ENCODE results near the gene MTUS2.
A peak's percentile ranks its signal among the peaks of the same experiment; 100 is the strongest.
"Not testable (repeated sequence)": the region's sequence is repeated elsewhere in the genome, so short reads cannot be mapped to it uniquely, and the experiment has no call there.

The MTUS2 gene

GRCh38 chr13:29319451-29319850, 499.3 kb downstream of the MTUS2 start:
- DNase-seq (ENCODE audit: low spot score): no peak

DNA sequence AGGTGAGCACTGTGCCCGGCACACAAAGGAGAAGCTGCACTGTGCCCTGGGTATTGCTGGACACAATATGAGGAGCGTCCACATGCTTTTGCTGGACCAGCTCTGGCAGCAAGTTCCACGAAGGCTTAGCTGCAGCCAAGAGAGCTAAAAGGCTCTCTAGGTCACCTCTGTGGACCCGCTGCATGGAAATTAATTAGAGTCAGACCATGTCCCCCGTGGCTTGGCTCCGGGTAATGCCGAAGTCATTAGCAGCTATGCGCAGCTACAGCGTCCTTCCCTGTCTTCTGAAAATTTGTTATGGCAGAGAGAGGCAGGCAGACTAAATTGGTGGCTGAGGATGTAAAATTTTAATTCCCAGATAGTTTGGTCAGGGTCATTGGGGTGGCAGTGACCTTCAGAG, 503.8 kb downstream of the MTUS2 start:
- no peak for DNase-seq (ENCODE audit: low spot score)

DNA sequence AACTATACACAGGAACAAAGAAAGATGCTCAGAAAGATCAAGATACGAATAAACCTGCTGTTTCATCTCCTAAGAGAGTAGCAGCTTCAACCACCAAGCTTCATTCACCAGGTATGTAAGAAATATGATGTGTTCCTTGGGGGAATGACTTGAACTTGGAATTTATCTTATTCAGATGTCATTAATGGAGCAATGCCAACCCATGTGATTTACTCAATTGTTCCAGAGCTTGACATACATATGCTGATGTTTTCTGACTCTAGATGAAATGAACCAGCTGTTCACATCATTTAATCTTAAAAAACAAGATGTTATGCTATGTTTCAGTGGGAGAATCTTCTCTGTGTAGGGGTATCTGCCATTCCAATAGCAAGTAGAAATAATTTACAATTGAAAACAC, 504.5 kb downstream of the MTUS2 start:
- DNase-seq (ENCODE audit: low spot score): no peak

DNA sequence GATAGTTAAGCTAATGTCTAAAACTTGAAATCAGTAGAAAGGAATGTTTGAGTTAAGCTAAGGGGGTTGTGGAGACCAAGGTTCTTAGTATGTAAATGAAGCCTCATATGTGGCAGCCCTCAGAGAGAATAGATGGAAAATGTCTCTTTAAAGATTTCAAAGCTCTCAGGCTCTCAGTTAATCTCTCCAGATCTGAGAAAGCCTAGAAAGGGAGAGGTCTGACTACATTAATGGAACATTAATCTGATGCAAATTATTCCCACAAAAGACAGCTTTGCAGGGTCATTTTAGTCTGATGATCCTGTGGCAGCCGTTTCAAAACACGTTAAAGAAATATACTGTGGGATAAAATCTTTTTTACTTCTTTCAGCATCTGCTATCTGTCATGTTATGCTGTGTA, 508.4 kb downstream of the MTUS2 start:
- no peak for DNase-seq (ENCODE audit: low spot score)

GRCh38 chr13:29336356-29336755, 516.2 kb downstream of the MTUS2 start:
- no peak for DNase-seq (ENCODE audit: low spot score)

DNA sequence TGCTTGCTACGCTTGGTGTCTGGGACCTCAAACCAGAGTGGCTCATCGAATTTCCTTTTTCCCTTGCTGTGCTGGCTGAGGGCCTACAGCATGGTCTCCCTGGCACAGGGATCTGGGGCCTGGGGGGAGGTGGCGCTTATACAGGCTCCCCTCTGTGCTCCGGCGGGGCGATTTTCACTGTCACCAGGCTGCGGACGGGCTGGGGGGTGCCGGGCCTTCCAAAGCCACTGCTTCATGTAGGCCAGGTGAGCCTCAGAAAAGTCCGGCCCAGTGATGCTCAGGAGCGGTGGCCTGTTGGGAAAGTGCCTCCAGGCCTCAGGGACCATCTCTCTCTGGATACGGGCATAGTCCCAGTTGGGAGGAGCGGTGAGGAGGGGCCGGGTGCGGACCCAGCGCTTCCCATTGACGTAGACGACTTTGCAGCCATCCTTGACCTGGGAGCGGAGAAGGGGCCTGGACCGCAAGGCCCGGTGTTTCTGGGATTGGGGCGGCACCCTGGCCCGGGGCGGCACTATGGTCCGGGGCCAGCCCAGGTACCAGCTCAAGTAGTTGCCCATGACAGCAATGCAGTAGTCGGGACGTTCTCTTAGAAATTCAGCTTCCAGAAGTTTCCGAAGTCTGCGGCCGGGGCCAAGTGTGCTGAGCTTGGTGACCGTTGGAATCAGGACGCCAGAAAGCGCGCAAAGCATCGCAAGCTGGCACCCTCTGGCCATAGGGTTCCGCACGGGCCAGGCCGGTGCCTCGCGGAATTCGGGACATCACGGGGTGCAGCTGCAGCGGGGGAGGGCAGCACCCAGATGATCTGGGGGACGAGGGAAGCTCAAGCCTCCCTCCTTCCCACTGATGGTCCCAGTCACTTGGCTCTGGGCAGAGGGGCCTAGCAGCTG, 519.5 kb downstream of the MTUS2 start:
- DNase-seq (ENCODE audit: low spot score): no peak

GRCh38 chr13:29345860-29346582, 525.9 kb downstream of the MTUS2 start:
- DNase-seq (ENCODE audit: low spot score): not testable (repeated sequence)

DNA sequence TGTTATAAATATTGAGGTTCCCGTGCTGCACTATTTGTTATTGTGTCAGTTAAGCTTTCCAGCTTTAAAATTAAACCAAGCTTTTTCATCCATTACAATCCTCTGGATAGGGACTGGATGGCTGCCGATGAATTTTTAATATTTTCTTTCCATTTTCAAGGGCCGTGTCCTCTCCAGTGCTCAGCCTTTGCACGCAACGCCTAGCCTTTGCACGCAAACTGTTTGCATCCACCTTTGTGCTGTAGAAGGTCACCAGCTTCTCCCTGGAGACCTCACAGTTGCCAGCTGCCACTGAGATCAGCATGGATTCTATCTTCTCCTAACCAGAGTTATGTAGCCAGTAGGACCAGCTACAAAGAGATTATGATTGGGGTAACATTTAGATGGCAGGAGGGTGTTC, 534.9 kb downstream of the MTUS2 start:
- DNase-seq (ENCODE audit: low spot score): no peak

DNA sequence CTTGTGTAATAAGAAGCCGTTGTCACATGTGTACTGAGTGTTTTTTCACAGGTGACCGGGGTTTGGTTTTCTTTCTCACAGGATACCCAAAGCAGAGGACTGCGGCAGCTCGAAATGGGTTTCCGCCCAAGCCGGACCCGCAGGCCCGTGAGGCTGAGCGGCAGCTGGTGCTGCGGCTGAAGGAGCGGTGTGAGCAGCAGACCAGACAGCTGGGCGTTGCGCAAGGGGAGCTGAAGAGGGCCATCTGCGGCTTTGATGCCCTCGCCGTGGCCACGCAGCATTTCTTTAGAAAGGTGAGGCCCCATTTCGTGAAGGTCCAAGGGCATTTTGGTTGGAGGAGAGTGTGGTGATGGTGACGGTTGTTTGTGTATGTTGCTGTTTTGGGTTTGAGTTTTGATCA, 539.0 kb downstream of the MTUS2 start:
- no peak for DNase-seq (ENCODE audit: low spot score)

DNA sequence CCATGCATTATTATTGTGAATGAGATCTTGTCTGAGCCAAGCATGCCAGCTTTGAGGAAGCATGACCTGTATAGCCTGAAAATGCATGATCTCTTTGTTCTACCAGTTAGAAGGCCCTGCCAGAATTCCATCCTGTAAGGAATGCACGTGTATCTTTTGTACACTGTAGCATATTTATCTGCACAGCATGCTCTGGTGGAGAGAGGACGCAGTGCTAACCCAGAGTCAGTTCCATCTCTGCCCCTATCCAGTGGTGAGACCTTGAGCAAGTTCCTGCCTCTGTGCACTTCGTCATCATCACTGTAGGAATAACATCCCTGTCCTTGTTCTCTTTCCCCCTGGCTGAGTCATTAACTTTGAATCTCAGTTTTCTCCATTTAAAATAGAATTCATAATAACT, 541.6 kb downstream of the MTUS2 start:
- DNase-seq (ENCODE audit: low spot score): no peak

GRCh38 chr13:29362849-29363604, 542.9 kb downstream of the MTUS2 start:
- DNase-seq (ENCODE audit: low spot score): peak; percentile 44

GRCh38 chr13:29369060-29369743, 549.1 kb downstream of the MTUS2 start:
- peak; percentile 45 for DNase-seq (ENCODE audit: low spot score)

DNA sequence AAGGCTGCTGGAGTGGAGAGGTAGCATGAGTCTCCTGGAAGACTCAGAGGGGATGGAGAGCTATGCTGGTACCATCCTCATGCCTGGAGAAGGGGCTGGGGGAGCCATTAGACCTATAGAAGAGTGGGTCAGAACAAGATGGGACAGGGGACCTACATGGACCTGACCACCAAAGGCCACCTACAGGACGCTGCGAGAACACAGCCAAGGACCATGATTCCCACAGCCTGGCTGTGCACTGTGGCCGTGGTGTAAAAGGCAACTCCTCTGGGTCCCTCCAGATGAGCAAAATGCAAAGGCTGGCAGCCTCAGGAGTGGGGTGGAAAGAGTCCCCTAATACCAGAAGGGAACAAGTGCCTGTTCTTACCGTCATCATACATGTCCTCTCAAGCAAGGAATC, 559.1 kb downstream of the MTUS2 start:
- DNase-seq (ENCODE audit: low spot score): no peak

DNA sequence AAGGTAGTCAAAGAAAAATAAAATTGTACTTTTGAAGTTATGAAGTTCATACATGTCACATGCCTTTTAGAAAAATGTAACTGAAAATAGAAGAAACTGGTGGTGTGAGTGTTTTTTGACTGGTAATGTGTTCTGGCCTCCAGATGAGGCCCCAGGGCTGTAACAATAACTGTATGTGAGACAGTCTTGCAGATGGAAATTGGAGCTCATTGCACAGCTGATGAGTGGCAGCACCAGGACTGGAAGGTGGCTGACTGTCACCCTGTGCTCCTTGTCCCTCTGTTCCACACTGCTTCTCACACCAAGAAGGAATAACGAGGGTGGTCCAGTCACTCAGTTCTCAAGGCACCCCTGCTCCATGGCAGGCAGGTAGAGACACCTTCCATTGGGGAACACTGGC, 559.7 kb downstream of the MTUS2 start:
- no peak for DNase-seq (ENCODE audit: low spot score)

DNA sequence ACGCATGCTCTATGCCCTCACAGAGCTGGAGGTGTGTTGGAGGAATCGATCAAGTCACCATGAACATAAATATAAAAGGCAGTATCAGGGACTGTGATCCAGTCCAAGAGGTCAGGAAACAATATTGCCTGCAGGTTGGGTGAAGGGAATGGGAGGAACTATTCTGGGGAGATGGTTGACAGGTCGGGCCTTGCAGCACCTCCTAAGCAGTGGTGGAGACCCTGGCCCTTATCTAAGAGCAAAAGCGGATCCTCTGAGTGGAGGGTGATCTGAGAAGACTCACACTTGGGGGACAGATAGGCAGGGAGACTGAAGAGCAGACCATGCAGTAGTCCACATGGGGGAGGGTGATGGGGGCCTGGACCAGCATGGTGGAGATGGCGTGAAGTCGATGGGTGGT, 561.9 kb downstream of the MTUS2 start:
- DNase-seq (ENCODE audit: low spot score): no peak

- no peak for DNase-seq (ENCODE audit: low spot score)
Measured at GRCh38 chr13:29383476-29383875, 563.3 kb downstream of the MTUS2 start.

- no peak for DNase-seq (ENCODE audit: low spot score)
Measured at GRCh38 chr13:29384466-29384865, 564.3 kb downstream of the MTUS2 start.

DNA sequence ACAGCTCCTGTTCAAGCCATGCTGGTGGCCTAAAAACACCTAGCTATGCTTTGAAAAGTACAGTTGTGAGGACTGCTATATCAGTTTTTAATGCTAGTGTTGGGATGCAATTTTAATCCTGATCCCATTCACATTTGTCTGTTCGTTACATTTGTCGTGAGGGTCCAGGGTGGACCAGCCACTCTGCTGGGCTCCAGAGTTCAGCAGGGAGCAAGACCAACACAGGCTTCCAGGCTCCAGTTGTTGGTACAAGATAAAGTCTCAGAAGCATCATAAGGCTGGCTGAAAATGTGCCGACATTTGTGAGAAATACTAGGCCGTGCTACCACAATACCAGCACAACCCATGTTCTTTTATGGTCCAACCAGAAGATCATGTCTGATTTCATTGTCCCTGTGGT, 564.7 kb downstream of the MTUS2 start:
- DNase-seq (ENCODE audit: low spot score): no peak

DNA sequence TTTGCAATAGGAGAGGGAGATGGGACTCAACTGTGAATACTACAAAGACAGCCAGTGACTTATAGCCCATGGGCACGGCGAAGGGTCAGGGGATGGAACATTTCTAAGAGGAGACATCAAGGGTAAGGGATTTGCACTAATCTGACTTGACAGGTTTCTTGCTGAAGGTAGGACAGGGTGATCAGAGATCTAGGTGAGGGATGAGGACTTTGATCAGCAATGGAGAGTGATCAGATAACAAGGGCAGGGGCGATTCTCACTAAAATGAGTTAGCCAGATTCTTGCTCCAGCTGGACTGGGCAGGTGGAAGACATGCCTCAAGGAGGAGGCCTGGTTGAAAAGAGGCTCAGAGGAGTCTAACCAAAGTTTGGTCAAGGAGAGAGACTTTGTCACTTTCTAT, 566.1 kb downstream of the MTUS2 start:
- no peak for DNase-seq (ENCODE audit: low spot score)

DNA sequence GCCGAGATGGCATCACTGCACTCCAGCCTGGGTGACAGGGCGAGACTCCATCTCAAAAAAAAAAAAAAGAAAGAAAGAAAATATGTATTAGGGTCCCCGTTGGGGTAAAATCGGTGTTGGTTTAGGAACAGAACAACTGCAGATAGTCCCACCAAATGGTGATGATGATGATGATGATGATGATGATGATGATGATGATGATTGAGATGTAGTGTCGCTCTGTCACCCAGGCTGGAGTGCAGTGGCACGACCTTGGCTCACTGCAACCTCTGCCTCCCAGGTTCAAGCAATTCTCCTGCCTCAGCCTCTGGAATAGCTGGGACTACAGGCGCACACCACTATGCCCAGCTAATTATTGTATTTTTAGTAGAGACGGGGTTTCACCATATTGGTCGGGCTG, 570.5 kb downstream of the MTUS2 start:
- not testable (repeated sequence) for DNase-seq (ENCODE audit: low spot score)

GRCh38 chr13:29396446-29396845, 576.3 kb downstream of the MTUS2 start:
- no peak for DNase-seq (ENCODE audit: low spot score)

DNA sequence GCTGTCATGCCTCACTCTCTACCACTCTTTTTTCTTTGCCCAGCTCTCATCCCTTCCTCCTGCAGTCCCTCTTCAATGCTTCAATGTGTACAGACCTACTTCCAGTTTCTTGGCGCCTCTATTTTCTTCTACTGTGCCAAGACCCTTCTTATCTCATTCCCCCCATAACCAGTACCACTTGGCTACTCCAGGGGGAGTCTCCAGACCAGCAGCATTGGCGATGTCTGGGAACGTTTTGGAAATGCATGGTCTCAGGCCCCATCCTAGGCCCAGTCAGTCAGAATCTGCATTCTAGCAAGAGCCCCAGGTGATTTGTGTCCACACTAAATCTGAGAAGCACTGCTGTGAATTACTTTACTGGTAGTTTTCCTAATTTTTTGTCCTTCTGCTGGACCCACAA, 577.1 kb downstream of the MTUS2 start:
- DNase-seq (ENCODE audit: low spot score): no peak
